Subcutaneous adipose tissue (tissue), 4 donors: ENCODE results near the gene PRSS16. TPM values are rescaled to one million over a fixed set of nuclear protein-coding genes. Genes with fewer than 3 reads are reported as not detected.

ENCODE experiments used
- total RNA-seq, 4 donors: library from RNA; depleted of rRNA; stranded (reverse); fragments of >200 nt; gene quantifications; one replicate each; pipeline ENCODE4 v1.1.0, GENCODE V29; 2016
- TF ChIP-seq, protein P1 (sequence below): fragments of 450-650 bp; IDR thresholded peaks from one replicate; pipeline ENCODE4 v1.5.1; 2016; ENCODE audit warnings: low read depth, mild to moderate bottlenecking, control low read depth, antibody characterized with exemption, moderate library complexity

The PRSS16 gene
- total RNA-seq, 4 donors from 2014 or later = 0.88 TPM; not detected in 3

DNA sequence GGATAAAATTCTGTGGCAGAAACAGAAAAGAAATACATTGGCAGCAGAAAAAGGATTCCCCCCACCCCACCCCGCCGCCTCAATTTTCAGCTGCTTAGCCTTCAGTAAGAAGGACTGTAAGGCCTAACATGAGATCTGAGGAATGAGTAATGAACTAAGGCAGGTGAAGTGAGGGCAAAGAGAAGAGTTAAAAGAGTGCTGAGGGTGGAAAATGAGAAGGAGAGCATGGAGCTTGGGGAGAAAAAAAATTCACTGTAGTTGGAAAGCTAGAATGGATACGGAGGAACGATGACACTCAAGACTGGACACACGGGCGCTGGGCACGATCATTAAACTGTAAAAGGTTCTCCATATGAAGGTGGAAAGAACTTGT lies 50.0 kb downstream of the PRSS16 start:
- TF ChIP-seq, protein P1, sequence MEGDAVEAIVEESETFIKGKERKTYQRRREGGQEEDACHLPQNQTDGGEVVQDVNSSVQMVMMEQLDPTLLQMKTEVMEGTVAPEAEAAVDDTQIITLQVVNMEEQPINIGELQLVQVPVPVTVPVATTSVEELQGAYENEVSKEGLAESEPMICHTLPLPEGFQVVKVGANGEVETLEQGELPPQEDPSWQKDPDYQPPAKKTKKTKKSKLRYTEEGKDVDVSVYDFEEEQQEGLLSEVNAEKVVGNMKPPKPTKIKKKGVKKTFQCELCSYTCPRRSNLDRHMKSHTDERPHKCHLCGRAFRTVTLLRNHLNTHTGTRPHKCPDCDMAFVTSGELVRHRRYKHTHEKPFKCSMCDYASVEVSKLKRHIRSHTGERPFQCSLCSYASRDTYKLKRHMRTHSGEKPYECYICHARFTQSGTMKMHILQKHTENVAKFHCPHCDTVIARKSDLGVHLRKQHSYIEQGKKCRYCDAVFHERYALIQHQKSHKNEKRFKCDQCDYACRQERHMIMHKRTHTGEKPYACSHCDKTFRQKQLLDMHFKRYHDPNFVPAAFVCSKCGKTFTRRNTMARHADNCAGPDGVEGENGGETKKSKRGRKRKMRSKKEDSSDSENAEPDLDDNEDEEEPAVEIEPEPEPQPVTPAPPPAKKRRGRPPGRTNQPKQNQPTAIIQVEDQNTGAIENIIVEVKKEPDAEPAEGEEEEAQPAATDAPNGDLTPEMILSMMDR = no peak

DNA sequence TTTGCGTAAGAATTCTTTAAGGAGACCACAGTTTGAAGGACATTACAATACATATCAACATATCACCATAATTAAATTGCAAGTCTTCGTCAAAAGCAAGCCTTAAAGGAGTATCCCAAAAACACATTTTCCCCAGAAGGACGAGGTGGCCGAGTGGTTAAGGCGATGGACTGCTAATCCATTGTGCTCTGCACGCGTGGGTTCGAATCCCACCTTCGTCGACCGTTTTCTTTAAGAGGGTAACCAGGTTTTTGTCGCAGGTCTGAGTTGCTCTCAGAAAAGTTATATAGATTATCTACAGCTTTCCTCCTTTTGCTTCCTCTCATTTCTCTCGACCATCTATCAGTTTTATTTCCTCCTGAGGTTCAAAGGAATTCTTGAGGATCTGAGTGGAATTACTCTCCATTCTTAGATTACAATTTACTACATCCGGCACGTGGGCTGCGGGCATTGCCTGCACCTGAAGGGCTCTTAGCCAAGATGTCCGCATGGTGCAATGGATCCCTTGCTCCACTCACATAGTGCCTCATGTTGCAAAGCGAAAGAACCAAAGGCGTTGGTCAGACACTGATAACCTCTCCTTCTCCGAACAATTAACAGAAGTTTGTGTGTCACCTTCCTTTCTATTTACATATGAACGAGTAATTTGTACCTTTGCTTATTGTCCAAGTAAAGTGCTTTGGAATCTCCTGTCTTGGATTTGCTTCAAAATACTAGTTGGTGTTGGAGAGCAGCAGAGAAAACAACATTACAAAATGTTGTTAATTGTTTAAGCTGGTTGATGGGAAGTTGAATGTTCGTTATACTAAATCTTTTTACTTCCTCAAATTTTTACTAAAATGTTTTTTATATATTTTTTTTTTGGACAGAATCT lies 50.6 kb downstream of the PRSS16 start:
- TF ChIP-seq, protein P1 = no peak

DNA sequence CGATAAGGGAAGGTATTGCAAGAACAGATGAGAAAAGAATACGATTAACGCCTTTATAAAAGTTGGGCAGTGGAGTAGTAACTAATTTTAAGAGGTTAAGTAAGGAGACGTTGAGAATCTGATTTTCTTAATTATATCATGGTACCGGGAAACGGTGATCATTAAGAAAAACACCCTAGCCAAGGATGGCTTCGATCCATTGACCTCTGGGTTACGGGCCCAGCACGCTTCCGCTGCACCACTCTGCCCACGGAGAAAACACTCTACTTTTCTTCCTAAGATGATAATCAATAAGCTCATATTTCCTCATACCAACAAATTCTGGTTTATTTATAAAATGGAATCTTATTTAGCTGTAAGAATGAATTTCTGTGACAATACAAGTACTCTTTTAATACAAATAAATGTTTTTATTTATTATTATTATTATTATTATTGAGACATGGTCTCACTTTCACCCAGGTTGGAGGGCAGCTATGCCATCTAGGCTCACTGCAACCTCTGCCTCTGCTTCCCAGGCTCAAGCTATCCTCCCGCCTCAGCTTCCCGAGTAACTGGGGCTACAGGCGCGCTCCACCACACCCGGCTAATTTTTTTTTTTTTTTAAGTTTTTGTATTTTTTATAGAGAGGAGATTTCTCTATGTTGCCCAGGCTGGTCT lies 56.2 kb downstream of the PRSS16 start:
- TF ChIP-seq, protein P1 = no peak

Other genes with a start within 250 kb of the PRSS16 start
- gene POM121L2, start 64.6 kb downstream of the PRSS16 start, total RNA-seq = not detected
- 1 to 10 TPM; 1.3 to 4.9 (median 2.5) TPM for gene ZNF391, start 141.1 kb downstream of the PRSS16 start, total RNA-seq
- 1 to 10 TPM; 6.4 to 8.2 (median 7.4) TPM for gene ZNF184, start 225.4 kb downstream of the PRSS16 start, total RNA-seq